ENCODE measurements around the gene PEX19. TPM values are rescaled to one million over a fixed set of nuclear protein-coding genes. Genes with fewer than 3 reads are reported as not detected.
A peak's percentile ranks its signal among the peaks of the same experiment; 100 is the strongest.

The PEX19 gene
- total RNA-seq, 1 donor from 2014 or later = 66.9 TPM

GRCh38 chr1:160277330-160277729 is 7.6 kb downstream of the PEX19 start:
- no peak overlapping the region for H3K4me3 Mint-ChIP-seq
- no peak for TF ChIP-seq CTCF (conservative IDR thresholded peaks at IDR 0.05)
- no peaks in the 10 kb centered on the region for H3K9me3 Mint-ChIP-seq
- H3K36me3 Mint-ChIP-seq = peaks cover 8% of the 10 kb centered on the region
- no peak overlapping the region for H3K27ac Mint-ChIP-seq
- DNase-seq (ENCODE audit: extremely low spot score, unreplicated experiment) = no peak
- no peaks in the 10 kb centered on the region for H3K27me3 Mint-ChIP-seq
- no peaks in the 10 kb centered on the region for H3K4me1 Mint-ChIP-seq (ENCODE audit: unreplicated experiment)

- peaks cover 9% of the 10 kb centered on the region for H3K27me3 Mint-ChIP-seq
- H3K36me3 Mint-ChIP-seq = peaks cover under 1% of the 10 kb centered on the region
- TF ChIP-seq CTCF (conservative IDR thresholded peaks at IDR 0.05) = no peak
- no peak overlapping the region for H3K4me3 Mint-ChIP-seq
- H3K27ac Mint-ChIP-seq = no peak overlapping the region
- H3K9me3 Mint-ChIP-seq = no peaks in the 10 kb centered on the region
- no peaks in the 10 kb centered on the region for H3K4me1 Mint-ChIP-seq (ENCODE audit: unreplicated experiment)
- no peak for DNase-seq (ENCODE audit: extremely low spot score, unreplicated experiment)
Measured at GRCh38 chr1:160271025-160271424, 13.9 kb downstream of the PEX19 start.

- Mint-ChIP-seq H3K36me3 (no peaks in the 10 kb centered on the region), H3K9me3 (no peaks in the 10 kb centered on the region), H3K4me1 (ENCODE audit: unreplicated experiment) (no peaks in the 10 kb centered on the region), H3K27ac (no peak overlapping the region), H3K4me3 (no peak overlapping the region), H3K27me3 (peaks cover 16% of the 10 kb centered on the region)
- no peak for TF ChIP-seq CTCF (conservative IDR thresholded peaks at IDR 0.05)
- no peak for DNase-seq (ENCODE audit: extremely low spot score, unreplicated experiment)
Measured at GRCh38 chr1:160267284-160267991, 17.5 kb downstream of the PEX19 start.

- no peak overlapping the region for H3K4me3 Mint-ChIP-seq
- H3K4me1 Mint-ChIP-seq (ENCODE audit: unreplicated experiment) = peaks cover 8% of the 10 kb centered on the region
- no peaks in the 10 kb centered on the region for H3K36me3 Mint-ChIP-seq
- DNase-seq (ENCODE audit: extremely low spot score, unreplicated experiment) = no peak
- no peak overlapping the region for H3K27ac Mint-ChIP-seq
- no peaks in the 10 kb centered on the region for H3K9me3 Mint-ChIP-seq
- H3K27me3 Mint-ChIP-seq = peaks cover 16% of the 10 kb centered on the region
- TF ChIP-seq CTCF (conservative IDR thresholded peaks at IDR 0.05) = no peak
Measured at GRCh38 chr1:160264795-160265307, 20.1 kb downstream of the PEX19 start.

- Mint-ChIP-seq H3K27me3 (peaks cover 10% of the 10 kb centered on the region), H3K9me3 (no peaks in the 10 kb centered on the region), H3K4me1 (ENCODE audit: unreplicated experiment) (peaks cover 18% of the 10 kb centered on the region), H3K27ac (peak within 1 kb of the TSS; percentile 97), H3K4me3 (peak within 1 kb of the TSS; percentile 99), H3K36me3 (peaks cover 7% of the 10 kb centered on the region)
- no peak for TF ChIP-seq CTCF (conservative IDR thresholded peaks at IDR 0.05)
- peak; percentile 97 for DNase-seq (ENCODE audit: extremely low spot score, unreplicated experiment)
Measured at GRCh38 chr1:160261893-160262794, 22.8 kb downstream of the PEX19 start, which contains the start of gene DCAF8. TSS of gene DCAF8 (minus strand) at chr1:160262549. CDS start at chr1:160244008, 18,541 bp downstream.
